OCI-LY7 (cell line): ENCODE data around the gene MRPL36. TPM values are rescaled to one million over a fixed set of nuclear protein-coding genes. Genes with fewer than 3 reads are reported as not detected.

Experiments used
- BruUV-seq: library from RNA; stranded (reverse); fragments of 400-500 nt; replicated peaks from 2 replicates; lab custom pipeline; 2021; lab: Mats Ljungman, UMichigan
- CTCF ChIA-PET: fragments of 300-600 bp; sonication (Branson Sonifier 250); formaldehyde crosslinking; loops from one replicate; lab custom pipeline; 2022; ENCODE audit warnings: antibody characterized with exemption; ENCODE audit not compliant: unreplicated experiment; lab: Charles Lee
- POLR2A ChIA-PET: fragments of 300-600 bp; sonication (Branson Sonifier 250); formaldehyde crosslinking; loops from one replicate; lab custom pipeline; 2022; ENCODE audit warnings: antibody characterized with exemption; lab: Charles Lee
- DNase-seq: peaks from one replicate; pipeline ENCODE4 v3.0.0-alpha.2; 2015; ENCODE audit warnings: low spot score
- H2AFZ ChIP-seq: fragments of 200-600 bp; sonication (generic), shearing (Covaris generic); 2 replicates; pipeline ENCODE4 v1.6.1; 2014; ENCODE audit warnings: mild to moderate bottlenecking, antibody characterized with exemption, low read length, moderate library complexity
- H3K27ac ChIP-seq: fragments of 200-600 bp; sonication (generic); 2 replicates; pipeline ENCODE4 v1.5.1; 2014; ENCODE audit warnings: mixed run types, low read depth, mild to moderate bottlenecking, moderate library complexity, low read length, inconsistent platforms; ENCODE audit not compliant: poor library complexity, severe bottlenecking
- H3K36me3 ChIP-seq: fragments of 200-600 bp; sonication (generic); 2 replicates; pipeline ENCODE4 v1.6.1; 2014; ENCODE audit warnings: mild to moderate bottlenecking, antibody characterized with exemption, low read length, moderate library complexity, mixed read lengths; ENCODE audit not compliant: insufficient read depth
- H3K4me1 ChIP-seq: fragments of 200-600 bp; sonication (generic); 2 replicates; pipeline ENCODE4 v1.5.1; 2014; ENCODE audit warnings: mild to moderate bottlenecking, low read length; ENCODE audit not compliant: insufficient read depth, poor library complexity, severe bottlenecking
- H3K4me2 ChIP-seq: fragments of 200-600 bp; sonication (generic); 2 replicates; pipeline ENCODE4 v1.6.1; 2014; ENCODE audit warnings: mild to moderate bottlenecking, low read length
- H3K4me3 ChIP-seq: fragments of 200-600 bp; sonication (generic); 2 replicates; pipeline ENCODE4 v1.5.1; 2014; ENCODE audit warnings: mild to moderate bottlenecking, low read depth, low read length; ENCODE audit not compliant: poor library complexity, severe bottlenecking
- H3K79me2 ChIP-seq: fragments of 200-600 bp; sonication (generic); 2 replicates; pipeline ENCODE4 v1.6.1; 2016; ENCODE audit warnings: low read depth, mild to moderate bottlenecking, low read length, moderate library complexity, mixed read lengths; ENCODE audit not compliant: insufficient read depth
- H3K9me2 ChIP-seq: fragments of 200-600 bp; sonication (generic); 2 replicates; pipeline ENCODE4 v1.6.1; 2016; ENCODE audit warnings: mild to moderate bottlenecking, low read length, mixed read lengths; ENCODE audit not compliant: insufficient read depth
- H3K9me3 ChIP-seq: fragments of 200-600 bp; sonication (generic); 2 replicates; pipeline ENCODE4 v1.6.1; 2014; ENCODE audit warnings: mild to moderate bottlenecking, mixed run types, low read length, mixed read lengths
- H4K20me1 ChIP-seq: fragments of 200-600 bp; sonication (generic); 2 replicates; pipeline ENCODE4 v1.6.1; 2014; ENCODE audit warnings: mild to moderate bottlenecking, antibody characterized with exemption, low read length, moderate library complexity, mixed read lengths; ENCODE audit not compliant: insufficient read depth
- EZH2phosphoT487 ChIP-seq: fragments of 200-600 bp; sonication (generic); IDR thresholded peaks from 2 replicates; pipeline ENCODE4 v1.6.1; 2018; ENCODE audit warnings: low read depth, borderline replicate concordance, mild to moderate bottlenecking, mixed run types, antibody characterized with exemption, low read length, moderate library complexity, mixed read lengths
- intact Hi-C: fragments of 100-400 bp; cut with micrococcal nuclease; formaldehyde crosslinking; loops from one replicate; pipeline ENCODE4 v1.10.0; 2022; ENCODE audit not compliant: unreplicated experiment
- total RNA-seq, 2 experiments: library from RNA; depleted of rRNA in 1 of 2; stranded (reverse); fragments of >200 nt in 1 of 2; shearing (Covaris generic) in 1 of 2; gene quantifications; 2 replicates each; pipeline ENCODE4 v1.2.3, GENCODE V29; 2014 to 2022
- TF ChIP-seq, protein P1 (sequence below): fragments of 200-600 bp; sonication (generic); conservative IDR thresholded peaks from 2 replicates; pipeline ENCODE4 v1.5.1; 2014; ENCODE audit warnings: mild to moderate bottlenecking, antibody characterized with exemption, low read length, moderate library complexity, mixed read lengths

MRPL36 gene
- total RNA-seq, 2 experiments from 2014 or later = 91.7 to 93.8 TPM

- DNase-seq = no peak
- H4K20me1 ChIP-seq = no peaks in the 10 kb centered on the region
- peaks cover 28% of the 10 kb centered on the region for H3K4me1 ChIP-seq
- TF ChIP-seq EZH2phosphoT487 = no peak
- TF ChIP-seq, protein P1, sequence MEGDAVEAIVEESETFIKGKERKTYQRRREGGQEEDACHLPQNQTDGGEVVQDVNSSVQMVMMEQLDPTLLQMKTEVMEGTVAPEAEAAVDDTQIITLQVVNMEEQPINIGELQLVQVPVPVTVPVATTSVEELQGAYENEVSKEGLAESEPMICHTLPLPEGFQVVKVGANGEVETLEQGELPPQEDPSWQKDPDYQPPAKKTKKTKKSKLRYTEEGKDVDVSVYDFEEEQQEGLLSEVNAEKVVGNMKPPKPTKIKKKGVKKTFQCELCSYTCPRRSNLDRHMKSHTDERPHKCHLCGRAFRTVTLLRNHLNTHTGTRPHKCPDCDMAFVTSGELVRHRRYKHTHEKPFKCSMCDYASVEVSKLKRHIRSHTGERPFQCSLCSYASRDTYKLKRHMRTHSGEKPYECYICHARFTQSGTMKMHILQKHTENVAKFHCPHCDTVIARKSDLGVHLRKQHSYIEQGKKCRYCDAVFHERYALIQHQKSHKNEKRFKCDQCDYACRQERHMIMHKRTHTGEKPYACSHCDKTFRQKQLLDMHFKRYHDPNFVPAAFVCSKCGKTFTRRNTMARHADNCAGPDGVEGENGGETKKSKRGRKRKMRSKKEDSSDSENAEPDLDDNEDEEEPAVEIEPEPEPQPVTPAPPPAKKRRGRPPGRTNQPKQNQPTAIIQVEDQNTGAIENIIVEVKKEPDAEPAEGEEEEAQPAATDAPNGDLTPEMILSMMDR = no peak
- CTCF ChIA-PET = no interaction called here
- H3K27ac ChIP-seq = no peak overlapping the region
- H3K4me3 ChIP-seq = no peak overlapping the region
- intact Hi-C loops = no loop called here
- no peak overlapping the region for H3K4me2 ChIP-seq
- no peaks in the 10 kb centered on the region for H3K79me2 ChIP-seq
- H3K9me3 ChIP-seq = no peaks in the 10 kb centered on the region
- POLR2A ChIA-PET = interaction anchor here (0.5 kb wide), 1 partner anchor 248 kb away, joined by 5 read pairs; no protein-coding TSS in a partner anchor
- no peaks in the 10 kb centered on the region for H3K36me3 ChIP-seq
- no peaks in the 10 kb centered on the region for H3K9me2 ChIP-seq
- BruUV-seq = no TSS peak
- no peak overlapping the region for H2AFZ ChIP-seq
Observed at GRCh38 chr5:1784197-1785050, 15.2 kb downstream of the MRPL36 start.

DNA sequence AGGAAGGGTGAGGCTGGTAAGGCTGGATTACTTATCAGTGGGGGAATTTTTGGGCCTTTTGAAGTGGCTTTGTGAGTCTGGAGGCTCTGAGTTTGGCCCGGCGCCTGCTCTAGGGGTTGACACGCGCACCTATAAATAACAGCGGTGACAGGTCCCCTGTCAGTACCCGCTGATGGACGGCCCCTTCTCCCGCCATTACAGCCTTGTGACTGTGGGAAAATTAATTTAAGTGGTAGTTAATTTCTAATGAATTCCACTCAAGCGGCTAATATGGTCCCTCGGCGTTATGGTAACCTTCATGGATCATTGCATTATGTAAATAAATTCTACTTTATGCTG, 16.5 kb downstream of the MRPL36 start:
- Histone ChIP-seq H3K9me2 (no peaks in the 10 kb centered on the region), H3K4me2 (peak overlapping the region; percentile 77), H3K9me3 (no peaks in the 10 kb centered on the region), H4K20me1 (no peaks in the 10 kb centered on the region), H3K4me1 (peaks cover 28% of the 10 kb centered on the region), H3K36me3 (no peaks in the 10 kb centered on the region), H3K4me3 (peak overlapping the region; percentile 61), H3K79me2 (no peaks in the 10 kb centered on the region), H2AFZ (peak overlapping the region; percentile 92), H3K27ac (no peak overlapping the region)
- no peak for DNase-seq
- ChIA-PET POLR2A (interaction anchor here (1.4 to 1.7 kb wide), 2 partner anchors 10 to 18 kb away, joined by 3 to 4 read pairs; no protein-coding TSS in a partner anchor), CTCF (no interaction called here)
- TF ChIP-seq, protein P1 = no peak
- no TSS peak for BruUV-seq
- intact Hi-C loops = no loop called here
